ENCODE measurements around the gene SHISA2.
"Not testable (repeated sequence)": the region's sequence is repeated elsewhere in the genome, so short reads cannot be mapped to it uniquely, and the experiment has no call there.

The SHISA2 gene

GRCh38 chr13:26051657-26052311, at the start of gene SHISA2:
Gene SHISA2 (minus strand): TSS chr13:26052016. CDS start chr13:26050975, 1,041 bp downstream.
- peak in 1 of 2 experiments; percentile 22 for DNase-seq

DNA sequence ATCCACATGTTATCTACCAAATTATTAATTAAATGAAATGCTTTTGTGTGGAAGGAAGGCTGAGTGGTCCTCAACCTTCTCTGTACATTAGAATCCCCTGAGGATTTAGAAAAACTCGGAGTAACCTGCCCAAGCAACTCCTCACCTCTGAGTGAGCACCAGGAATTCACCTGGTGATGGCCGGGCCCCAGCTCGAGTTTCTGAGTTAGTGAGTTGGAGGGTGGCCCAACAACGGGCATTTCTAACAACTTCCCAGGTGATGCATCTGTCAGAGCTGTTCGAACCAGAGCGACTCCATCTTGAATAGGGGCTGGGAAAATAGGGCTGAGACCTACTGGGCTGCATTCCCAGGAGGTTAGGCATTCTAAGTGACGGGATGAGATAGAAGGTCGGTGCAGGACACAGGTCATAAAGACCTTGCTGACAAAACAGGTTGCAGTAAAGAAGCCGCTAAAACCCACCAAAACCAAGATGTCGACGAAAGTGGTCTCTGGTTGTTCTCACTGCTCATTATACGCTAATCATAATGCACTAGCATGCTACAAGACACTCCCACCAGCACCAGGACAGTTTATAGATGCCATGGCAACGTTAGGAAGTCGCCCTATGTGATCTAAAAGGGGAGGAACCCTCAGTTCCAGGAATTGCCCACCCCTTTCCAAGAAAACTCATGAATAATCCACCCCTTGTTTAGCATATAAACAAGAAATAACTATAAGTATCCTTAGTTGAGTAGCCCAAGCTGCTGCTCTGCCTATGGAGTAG, 44.2 kb upstream of the SHISA2 start:
- no peak for DNase-seq

DNA sequence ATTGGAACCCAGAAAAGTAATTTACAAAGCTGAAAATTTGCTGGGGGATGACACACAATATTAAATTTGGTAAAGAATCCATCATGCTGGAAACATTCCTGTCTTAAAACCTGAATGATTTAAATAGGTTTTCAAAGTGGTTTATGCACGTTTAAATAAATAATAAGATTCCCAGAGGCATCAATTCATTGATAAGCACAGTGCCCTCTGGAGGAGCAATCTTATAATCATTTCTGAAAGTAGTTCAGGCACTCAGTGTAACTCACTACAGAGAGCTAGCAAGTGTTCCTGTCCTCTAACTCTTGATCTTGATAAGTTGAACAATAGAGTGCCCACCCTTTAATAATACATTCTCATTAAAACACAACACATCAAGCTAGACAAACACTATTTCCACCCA, 43.5 kb upstream of the SHISA2 start:
- DNase-seq: no peak

GRCh38 chr13:26076821-26077220, 25.0 kb upstream of the SHISA2 start:
- not testable (repeated sequence) for DNase-seq

- DNase-seq: no peak
These were observed 23.7 kb upstream of the SHISA2 start for GRCh38 chr13:26075498-26075897.

DNA sequence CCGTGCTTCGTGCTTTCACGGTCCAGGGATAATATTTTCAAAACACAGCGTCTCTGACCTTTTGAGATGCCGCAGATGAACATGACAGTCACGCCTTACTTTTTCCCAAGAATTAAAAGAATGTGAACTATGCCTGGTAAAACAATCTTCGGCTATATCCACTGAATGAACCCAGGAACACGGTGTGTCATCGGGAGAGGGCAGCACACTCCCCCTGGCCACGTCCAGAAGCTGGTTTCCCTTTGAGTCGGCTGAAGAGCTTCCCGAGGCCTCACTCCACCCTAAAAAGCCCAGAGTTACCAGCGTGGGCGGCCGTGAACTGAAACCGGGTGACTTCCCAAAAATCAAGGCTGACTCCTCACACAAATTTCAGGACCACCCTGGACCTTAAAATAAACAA, 22.9 kb upstream of the SHISA2 start:
- no peak for DNase-seq

DNA sequence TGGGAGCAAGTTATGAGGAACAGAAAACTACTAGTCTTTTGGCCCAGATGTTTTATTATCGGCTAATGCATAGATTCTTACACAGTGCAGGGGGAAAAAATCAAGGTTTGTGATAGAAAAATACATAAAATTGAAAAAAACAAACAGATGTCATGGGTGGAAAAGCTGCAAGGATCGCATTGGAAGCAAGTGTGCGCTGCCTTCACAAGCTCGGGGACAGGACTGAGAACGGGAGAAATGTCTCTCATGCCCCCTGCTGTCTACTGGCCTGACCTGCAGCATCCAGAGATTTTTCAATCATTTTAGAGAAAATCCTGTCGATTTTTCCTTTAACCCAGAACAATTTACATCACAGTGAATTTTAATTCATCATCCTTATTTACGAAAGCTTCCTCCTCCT, 20.5 kb upstream of the SHISA2 start:
- DNase-seq: not testable (repeated sequence)

DNA sequence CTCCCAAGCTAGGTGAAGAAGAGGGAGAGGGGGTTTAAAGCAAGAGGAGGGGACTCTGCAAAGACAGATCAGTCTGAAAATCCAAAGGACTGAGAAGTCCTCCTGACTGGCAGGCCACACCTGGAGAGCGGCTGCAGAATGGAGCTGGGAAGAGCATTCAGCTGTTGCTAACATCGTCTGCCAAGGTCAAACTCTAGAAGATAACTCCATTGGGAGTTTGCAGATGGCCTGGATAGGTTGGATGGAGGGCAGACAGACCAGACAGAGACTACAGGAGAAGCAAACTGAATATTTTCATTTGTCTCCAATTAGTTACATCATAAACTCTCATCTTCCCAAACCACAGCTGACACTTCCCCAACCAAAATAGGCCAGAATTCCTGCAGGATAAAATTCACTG, 19.9 kb upstream of the SHISA2 start:
- DNase-seq: no peak

- not testable (repeated sequence) for DNase-seq
These were observed 17.8 kb upstream of the SHISA2 start for GRCh38 chr13:26069642-26070041.

DNA sequence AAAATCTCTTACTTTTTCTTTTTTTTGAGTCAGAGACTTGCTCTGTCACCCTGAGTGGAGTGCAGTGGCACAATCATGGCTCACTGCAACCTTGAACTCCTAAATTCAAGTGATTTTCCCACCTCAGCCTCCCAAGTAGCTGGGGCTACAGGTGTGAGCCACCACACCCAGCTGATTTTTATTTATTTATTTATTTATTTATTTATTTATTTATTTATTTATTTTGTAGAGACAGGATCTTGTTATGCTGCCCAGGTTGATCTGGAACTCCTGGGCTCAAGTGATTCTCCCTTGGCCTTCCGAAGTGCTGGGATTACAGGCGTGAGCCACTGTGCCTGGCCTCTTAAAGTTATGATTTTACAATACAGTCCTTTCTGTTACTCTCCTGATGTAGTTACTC, 16.6 kb upstream of the SHISA2 start:
- DNase-seq: not testable (repeated sequence)

- DNase-seq: no peak
These were observed 15.8 kb upstream of the SHISA2 start for GRCh38 chr13:26067601-26068000.

- not testable (repeated sequence) for DNase-seq
These were observed 14.7 kb upstream of the SHISA2 start for GRCh38 chr13:26066492-26066891.

GRCh38 chr13:26062853-26063444, 11.1 kb upstream of the SHISA2 start:
- peak in 1 of 2 experiments; percentile 57 for DNase-seq

- DNase-seq: no peak
These were observed 10.1 kb upstream of the SHISA2 start for GRCh38 chr13:26061947-26062346.

- DNase-seq: no peak
These were observed 9.4 kb upstream of the SHISA2 start for GRCh38 chr13:26061256-26061655.

GRCh38 chr13:26060357-26060756, 8.5 kb upstream of the SHISA2 start:
- no peak for DNase-seq

DNA sequence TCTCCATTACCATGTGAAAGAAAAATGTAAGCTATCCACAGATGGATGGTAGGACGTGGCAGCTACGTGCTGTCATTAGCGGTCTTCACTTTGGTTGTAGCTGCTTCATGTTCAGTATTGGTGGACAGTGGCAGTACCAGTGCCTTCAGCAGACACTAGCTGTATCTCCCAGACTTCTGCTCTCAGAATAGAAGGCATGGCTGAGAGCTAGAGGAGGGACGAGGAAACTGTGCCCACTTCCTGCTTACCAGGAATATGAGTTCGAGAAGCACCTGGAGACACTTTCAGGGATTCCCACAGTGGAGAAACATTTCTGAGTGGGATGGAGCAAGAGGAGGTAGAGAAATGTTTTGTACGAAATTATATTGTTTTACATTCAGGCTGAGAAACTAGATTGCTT, 6.9 kb upstream of the SHISA2 start:
- no peak for DNase-seq

DNA sequence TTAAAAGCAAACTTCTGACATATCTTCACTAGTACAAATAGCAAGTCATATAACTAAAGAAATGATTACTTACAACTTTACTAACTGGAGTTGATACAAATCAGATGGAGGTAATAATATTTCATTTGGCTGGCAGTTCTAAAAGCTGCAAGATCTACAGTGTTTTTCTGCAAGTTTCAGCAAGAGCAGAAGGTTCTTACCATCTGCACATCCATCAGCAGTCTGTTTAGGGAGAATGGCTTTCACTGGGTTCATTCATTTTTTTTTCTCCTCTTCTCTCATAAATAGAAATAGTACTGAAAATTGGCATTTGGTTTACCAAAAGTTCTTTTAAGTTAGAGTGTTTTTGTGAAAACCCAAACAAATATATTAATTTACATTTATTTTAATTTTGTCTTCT, 3.1 kb upstream of the SHISA2 start:
- no peak for DNase-seq

DNA sequence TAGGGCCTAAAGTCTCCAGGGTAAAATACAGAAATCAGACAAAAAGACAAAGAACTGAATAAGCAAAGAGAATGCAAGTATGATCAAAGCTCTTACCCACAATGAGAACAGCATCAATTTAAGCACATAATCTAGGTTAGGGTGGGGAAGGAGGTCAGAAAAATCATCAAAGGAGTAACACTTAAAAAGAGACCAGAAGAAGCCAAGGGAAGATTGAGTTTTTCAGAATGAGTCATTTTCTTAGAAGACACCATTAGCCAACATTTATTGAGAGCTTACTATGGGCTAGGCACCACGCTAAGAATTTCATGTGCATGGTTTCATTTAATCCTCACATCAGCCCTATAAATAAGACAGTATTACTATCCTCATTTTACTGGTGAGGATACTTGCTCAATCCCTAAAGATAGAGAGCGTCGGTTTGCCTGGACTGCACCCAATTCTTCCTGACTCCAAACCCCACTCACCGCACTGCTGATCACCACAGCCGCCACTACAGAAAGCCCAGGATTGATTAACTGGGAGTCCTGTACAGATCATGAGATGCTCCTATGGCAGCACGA, 1.7 kb upstream of the SHISA2 start:
- DNase-seq: no peak

- no peak for DNase-seq
These were observed 521 bp upstream of the SHISA2 start for GRCh38 chr13:26052337-26052736.

- DNase-seq: no peak
These were observed 572 bp downstream of the SHISA2 start for GRCh38 chr13:26051231-26051656.

- DNase-seq: no peak
These were observed 1.1 kb downstream of the SHISA2 start for GRCh38 chr13:26050568-26051230.

GRCh38 chr13:26048741-26049140, 3.1 kb downstream of the SHISA2 start:
- no peak for DNase-seq
